Raji (cell line): Measurements from ENCODE around the gene SMG9.

Source experiments
- POLR2A ChIP-seq: IDR thresholded peaks from 2 replicates; pipeline ENCODE4 v1.6.1; 2011; ENCODE audit warnings: low read depth, low read length, control low read depth; ENCODE audit not compliant: insufficient read depth

SMG9 gene

DNA sequence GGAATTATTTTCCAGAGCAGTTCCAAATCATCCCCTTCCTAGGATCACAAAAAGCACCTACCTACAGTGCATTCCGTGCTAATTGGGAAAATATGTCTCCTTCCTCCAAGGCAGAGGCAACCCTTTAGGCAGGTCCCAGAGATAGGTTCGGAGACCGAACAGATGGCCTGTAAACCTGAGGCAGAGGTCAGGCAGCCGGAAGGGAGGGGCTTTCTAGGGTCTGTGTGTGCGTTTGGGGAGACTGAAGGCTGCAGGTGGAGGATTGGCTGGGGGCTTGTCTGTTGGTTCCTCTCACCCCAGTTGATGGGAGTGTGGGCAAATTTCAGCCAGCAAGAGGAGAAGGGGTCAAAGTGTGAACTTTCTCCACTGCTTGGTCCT, 19.0 kb upstream of the SMG9 start:
- TF ChIP-seq POLR2A = no peak

DNA sequence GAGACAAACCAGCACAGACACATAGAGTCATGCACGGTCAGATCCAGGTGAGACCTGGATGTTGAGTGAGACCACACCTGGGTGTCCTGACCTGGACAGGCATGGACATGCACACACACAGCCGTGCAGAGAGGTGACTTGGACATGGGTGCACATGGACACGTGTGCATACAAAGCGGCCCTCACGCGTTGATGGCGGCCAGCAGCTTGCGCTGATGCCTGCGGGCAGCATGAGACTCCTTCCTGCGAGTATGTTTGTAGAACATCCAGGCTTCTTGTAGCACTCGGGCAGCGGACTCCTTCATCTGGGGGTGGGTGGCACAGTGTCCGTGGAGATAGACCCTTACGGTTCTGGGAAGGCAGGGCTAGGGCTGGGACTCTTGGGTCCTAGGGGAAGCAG, 14.5 kb upstream of the SMG9 start:
- TF ChIP-seq POLR2A = no peak

DNA sequence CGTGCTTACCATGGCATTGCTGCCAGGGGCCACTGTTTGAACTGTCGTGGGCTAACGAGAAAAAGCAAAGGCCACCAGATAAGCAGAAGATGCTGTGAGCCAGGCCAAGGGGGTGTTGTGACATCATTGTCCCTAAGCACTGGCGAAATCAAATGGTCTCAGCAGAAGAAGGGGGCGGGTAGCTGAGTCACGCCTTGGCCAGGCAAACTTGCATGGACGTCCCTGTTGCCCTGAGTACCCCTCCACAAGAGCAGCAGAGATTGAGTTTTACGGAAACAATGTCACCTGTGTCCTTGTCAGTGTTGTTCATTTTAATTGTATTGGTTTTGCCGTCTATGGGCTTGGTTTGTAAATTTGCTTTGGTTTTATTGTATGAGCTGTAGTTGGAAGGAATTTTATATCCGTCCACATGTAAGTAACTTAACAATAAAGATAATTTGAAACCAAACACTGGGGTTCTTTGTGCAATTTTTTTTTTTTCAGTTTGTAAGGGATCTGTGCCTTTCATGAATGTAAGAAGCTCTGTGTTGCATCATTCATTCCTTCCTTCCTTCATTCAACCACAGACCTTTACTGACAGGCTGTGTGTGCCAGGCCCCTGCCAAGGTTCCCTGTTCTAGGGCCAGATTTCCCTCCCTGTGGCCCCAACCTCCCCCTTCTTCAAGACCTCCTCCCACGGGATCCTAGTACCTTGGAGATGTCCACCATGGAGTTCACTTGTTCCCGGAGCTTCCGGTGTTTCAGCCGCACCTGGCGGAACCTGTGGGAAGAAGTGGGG, 13.7 kb upstream of the SMG9 start:
- TF ChIP-seq POLR2A = no peak

DNA sequence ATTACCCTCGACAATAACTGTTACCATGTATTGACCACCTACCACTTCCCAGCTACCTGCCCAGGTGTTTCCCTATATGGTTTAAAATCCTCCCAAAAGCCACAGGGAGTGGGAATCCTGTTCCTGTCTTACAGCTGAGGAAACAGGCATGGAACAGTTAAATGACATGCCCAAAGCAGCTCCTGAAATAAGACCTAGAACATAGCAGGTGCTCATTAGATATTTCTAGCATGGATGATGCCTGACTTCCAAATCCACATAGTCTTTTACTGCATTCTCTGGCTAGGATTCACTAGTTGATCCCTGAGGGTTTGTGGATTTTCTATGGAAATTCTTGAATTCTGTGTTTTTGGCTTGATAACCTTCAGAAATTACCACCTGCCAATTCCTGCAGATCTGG, 13.1 kb upstream of the SMG9 start:
- no peak for TF ChIP-seq POLR2A

DNA sequence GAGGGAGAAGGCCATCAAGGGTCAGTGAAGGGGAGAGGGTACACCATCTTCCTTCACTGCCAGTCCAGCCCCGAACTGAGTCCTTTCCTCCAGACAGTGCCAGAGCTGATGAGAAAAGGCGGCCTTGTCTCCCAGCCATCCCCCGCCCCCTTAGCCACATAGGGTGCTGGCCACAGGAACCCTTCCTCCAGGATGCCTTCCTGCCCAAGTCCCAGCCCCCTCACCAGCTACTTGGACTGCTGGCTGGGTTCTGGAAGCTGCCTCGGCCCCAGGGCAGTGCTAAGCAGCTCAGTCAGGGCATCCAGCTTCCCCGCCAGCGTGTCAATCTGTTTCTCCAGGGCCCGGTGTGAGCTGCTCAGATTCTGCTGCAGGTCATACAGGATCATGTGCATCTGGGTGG, 12.6 kb upstream of the SMG9 start:
- TF ChIP-seq POLR2A = no peak

DNA sequence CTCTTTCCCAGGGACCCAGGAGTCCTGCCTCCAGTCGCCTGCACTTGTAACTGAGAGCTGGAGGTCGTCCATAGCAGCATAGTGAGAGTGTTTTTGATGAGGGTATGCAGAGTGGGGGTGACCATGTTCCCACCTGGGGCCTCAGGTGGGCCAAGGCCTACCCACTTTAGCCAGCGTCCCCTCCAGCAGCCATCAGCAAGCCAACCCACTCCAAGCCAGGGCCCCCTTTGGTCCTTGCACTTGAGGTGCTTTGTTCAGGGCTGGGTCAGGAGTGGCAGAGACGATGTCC, 11.9 kb upstream of the SMG9 start:
- TF ChIP-seq POLR2A = no peak

DNA sequence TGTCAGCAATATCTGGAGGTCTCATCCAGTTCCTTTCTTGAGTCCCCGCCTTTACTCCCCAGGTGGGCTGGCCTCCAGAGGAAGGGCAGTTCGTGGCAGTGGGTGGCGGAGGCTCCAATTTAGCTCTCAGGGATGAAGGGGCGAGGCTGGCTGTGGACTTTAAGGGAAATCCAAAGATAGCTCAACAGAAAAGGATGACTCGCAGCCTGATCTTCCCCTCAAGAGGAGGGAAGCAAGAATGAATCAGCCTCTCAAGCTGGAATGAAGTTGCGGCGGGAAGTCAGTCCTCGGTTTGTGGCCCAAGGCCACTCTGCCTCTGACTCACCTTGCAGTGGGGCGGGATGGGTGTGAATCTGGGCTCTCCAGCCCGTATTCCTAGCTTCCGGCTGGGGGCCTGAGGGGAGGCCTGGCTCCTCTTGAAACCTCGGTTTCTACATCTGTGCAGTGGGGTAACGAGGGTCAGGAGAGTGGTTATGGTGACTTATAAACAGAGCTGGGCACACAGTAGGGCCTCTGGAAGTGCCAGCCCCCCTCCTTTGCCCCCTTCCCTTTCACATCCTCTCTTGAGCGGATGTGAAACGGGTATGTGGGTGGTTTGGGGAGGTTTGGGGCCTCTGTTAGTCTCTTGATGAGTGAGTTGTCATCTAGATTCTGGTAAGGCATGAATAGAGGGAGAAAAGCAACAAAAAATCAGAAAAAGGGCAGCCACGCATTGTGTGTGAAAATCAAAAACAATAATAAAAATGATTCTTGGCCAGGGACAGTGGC, 10.5 kb upstream of the SMG9 start:
- no peak for TF ChIP-seq POLR2A

DNA sequence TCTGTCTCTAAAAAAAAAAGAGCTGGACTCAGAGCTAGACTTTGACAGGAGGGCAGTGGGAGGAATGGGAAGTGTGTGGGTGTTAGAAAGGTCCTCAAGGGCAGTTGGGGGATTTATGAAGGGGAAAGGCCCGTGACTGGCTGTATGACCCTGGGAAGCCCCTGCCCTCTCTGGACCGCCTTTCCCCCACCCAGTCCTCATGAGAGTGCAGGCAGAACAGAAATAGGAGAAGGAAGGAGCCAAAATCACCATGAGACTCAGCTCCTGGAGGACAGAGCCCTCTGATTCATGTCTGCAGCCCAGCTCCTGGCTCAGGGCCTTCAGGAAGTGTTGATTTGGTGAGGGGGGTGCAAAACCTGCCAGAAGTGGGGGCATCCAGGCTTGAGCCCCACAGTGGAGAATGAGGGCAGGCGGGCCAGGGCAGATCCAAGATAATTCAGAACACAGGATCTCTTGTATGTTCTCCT, 8.7 kb upstream of the SMG9 start:
- no peak for TF ChIP-seq POLR2A

DNA sequence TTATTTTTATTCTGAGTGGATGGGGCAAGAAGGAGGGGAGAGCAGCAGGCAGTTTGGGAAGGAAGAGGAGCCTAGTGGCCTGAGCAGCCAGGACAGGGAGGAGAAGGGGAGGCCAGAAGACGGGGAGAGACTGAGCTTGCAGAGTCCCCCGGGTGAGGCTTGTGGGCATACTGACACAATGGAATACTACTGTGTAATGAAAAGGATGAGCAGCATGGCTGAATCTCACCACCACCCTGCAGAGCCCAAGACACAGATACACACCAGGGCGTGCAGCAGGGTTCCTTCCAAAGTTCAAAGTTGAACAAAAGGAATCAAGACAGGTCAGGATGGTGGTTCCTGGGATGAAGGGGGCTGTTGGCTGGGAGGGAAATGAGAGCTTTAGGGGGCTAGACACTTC, 8.1 kb upstream of the SMG9 start:
- no peak for TF ChIP-seq POLR2A

DNA sequence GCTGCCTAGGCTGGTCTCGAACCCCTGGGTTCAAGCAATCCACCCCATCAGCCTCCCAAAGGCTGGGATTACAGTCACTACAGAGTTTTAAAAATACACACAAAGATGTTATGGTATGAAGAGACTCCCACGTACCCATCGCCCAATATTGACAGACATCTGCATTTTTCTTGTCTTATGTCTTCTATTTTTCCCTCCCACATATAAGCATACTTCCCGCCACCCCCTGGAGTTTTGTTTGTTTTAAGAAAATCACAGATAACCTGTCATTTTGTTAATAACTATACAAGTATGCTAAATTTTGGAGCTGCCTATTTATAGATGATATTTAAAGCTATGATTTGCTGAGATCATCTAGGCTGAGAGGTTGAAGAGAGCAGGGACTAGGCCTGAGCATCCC, 6.2 kb upstream of the SMG9 start:
- no peak for TF ChIP-seq POLR2A

DNA sequence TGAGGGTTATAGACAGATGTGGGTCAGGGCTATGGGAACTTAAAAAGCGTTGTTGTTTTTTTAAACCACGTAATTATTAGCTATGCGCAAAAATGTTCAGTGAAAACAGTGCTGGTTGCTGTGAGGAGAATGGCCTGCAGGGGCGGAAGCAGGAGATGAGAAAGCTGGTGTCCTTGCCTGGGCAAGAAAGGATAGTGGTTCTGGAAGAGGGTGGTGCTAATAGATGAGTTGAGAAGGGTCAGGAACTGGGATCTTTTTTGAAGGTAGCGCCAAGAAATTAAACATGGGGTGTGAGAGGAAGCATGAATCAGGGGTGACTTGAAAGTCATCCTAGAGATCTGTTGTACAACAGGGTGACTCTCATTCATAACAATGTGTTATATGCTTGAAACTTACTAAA, 4.8 kb upstream of the SMG9 start:
- no peak for TF ChIP-seq POLR2A

DNA sequence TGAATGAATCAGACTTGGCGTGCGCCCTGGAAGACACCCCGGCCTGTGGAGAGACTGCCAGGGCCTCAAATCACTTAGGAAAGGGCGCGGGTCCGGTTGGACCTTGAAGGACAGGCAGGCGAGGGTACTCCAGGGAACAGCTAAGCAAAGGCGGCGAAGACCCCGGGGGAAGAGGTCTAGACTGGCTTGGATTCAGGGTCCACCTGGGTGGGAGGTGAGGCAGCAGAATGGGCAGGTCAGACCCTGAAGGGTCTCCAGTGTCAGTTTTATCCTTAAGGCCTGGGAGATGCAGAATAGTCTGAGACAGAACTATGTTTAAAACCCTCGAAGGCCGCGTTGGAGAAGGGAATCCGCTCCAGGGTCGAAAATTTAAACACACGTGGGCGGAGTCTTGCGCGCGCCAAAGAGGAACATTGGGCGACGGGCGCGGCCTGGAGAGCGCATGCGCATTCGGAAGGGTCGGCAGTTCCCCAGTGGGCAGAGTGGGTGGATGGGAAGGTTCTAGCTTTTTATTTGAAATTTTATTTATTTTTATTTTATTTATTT, 567 bp upstream of the SMG9 start:
- TF ChIP-seq POLR2A = peak; percentile 59; the same call in 1 of the 2 replicates

DNA sequence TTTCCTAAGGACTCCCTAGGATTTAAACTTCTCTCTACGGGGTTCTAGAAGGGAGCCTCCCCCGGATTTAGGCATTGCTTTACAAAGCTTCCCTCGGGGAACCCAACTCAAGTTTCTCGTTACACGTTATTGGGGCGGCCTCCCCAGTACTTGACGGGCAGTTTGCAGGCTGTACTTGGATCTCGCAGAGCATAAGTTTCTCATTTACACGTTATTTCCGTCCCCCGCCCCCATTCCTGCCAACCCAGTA, 584 bp downstream of the SMG9 start:
- no peak for TF ChIP-seq POLR2A

DNA sequence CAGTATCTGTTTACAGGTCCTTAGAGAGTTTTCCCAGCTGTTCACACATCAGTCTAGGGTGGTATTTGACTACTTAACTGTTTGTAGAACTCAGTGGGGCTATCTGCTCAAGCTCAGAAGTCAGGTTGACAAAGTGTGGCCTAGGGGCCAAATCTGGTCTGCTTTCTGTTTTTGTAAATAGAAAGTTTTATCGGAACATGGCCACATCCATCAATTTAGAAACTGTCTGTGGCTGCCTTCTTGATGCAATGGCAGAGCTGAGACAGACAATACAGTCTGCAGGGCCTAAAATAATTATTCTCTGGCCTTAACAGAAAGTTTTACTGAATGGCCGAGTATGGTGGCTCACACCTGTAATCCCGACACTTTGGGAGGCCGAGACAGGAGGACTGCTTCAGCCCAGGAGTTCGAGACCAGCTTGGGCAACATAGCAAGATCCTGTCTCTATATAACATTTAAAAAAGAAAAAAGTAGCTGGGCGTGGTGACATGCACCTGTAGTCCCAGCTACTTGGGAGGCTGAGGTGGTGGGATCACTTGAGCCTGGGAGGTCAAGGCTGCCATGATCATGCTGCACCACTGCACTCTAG, 2.4 kb downstream of the SMG9 start:
- no peak for TF ChIP-seq POLR2A

DNA sequence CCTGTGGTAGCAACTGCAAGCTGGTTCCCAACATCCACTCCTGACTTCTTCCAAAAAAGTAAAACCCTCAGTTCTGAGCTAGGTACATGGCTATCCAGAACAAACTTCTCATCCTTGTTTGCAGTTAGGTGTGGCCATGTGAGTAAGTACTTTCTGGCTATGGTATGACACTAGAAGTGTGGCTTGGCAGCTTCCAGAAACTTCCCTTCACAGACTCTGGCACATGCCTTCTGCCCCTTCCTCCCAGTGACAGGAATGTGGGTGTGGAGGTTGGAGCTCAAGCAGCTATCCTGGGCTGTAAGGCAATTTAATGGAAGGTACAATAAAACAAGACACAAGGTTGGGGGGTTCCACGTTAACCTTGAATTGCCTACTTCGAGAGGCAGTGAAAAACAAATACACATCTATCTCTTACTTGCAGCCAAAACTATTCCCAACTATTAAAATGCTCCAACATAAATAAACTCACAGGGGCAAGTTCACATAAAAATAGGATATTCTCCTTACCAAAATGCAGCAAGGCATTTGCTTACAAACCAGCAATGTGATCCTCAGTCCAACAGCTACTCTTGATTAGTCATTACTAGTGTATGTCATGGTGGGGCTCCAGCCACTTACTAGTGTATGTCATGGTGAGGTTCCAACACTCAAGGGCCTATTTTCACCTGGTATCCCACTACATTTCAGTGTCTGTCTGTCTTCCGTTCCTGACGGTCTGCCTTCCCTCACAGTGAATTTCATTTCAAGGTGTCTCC, 3.1 kb downstream of the SMG9 start:
- TF ChIP-seq POLR2A = no peak

DNA sequence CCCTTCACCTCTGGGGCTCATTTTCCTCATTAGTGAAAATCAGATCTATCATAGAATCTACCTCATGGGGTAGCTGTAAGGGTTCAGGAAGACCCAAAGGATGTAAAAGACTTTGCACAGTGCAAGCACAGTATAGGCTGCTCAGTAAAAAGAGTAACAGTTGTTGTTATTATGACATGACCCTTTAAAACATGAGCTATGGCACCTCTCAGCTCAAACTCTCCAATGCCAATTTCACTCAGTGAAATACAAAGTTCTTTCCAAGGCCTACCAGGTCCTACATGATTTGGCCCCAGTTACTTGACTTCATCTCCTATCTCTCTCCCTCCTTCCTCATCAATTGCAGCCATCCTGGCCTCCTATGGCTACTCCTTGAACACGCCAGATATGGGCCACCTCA, 4.9 kb downstream of the SMG9 start:
- no peak for TF ChIP-seq POLR2A

DNA sequence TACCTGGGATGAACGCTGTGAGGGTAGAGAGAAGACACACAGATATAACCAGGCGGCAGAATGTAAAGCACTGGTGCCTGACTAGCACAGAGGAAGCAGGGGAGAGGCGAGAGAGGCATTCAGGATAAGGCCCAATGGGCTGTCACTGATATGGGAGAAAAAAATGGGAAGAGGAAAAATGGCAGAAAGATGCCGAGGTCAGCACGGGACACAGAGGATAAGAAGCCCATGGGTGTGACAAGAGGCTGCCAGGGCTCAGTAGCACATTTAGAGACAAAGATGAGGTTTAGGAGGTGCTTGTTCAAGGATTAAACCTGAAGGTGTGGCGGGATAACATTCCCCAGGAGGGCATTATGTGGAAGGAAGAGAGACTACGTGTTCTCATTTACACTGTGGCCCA, 5.6 kb downstream of the SMG9 start:
- no peak for TF ChIP-seq POLR2A
